HG03097 (cell line): ENCODE results near the gene IFT88.
"Not testable (repeated sequence)": the region's sequence is repeated elsewhere in the genome, so short reads cannot be mapped to it uniquely, and the experiment has no call there.

ENCODE experiments used
- ATAC-seq: cut with Tn5 transposase; IDR thresholded peaks from one replicate; pipeline ENCODE4 v1.9.1; 2021; ENCODE audit not compliant: unreplicated experiment, low FRiP score

Gene IFT88

DNA sequence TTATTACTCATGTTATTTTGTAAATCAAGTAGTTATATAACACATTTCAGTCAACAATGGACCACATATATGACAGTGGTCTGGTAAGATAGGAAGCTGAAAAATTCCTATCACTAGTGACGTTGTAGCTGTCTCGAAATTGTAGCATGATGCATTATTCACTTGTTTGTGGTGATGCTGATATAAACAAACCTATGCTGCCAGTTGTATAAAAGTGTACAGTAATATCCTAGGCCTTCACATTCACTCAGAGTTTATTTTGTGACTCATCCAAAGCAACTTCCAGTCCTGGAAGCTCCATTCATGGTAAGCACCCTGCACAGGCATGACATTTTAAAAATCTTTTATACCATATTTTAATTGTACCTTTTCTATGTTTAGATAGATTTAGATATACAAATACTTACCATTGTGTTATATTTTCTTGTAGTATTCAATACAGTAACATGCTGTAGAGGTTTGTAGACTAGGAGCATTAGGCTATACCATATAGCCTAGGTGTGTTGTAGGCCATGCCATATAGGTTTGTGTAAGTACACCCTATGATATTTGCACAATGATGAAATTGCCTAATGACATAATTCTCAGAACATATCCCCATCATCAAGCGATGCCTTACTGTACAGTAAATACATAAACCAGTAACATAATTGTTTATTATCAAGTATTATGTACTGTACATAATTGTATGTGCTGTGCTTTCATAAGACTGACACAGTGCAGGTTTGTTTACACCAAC lies 49.3 kb downstream of the IFT88 start:
- ATAC-seq: no peak

DNA sequence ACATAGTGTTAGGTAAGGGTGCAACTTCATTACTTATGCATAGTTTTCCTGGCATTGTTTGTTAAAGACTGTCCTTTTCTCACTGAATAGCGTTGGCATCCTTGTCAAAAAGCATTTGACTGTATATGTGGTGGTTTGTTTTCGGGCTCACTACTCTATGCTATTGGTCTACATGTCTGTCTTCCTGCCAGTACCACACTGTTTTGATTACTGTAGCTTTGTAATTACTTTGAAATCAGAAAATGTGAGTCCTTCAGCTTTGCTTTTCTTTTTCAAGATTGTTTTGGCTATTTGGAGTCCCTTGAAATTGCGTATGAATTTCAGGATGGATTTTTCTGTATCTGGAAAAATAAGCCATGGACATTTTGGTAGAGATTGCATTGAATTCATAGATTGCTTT lies 56.0 kb downstream of the IFT88 start:
- no peak for ATAC-seq

DNA sequence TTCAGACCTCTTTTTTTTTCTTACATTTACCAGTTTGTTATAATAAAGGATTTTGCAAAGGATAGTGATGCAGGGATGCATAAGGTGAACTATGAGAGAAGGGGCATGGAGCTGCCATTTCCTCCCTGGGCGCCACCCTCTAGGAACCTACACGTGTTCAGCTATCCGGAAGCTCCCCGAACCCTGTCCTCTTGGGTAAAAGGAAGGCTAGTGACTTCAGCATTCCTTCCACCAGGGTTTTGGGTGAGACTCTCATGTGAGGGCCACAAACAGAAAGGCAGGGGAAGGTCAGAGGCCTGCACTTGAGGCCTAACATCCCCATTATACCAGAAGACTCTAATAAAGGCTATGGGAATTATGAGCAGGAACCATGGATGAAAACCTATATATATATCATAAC lies 57.3 kb downstream of the IFT88 start:
- no peak for ATAC-seq

DNA sequence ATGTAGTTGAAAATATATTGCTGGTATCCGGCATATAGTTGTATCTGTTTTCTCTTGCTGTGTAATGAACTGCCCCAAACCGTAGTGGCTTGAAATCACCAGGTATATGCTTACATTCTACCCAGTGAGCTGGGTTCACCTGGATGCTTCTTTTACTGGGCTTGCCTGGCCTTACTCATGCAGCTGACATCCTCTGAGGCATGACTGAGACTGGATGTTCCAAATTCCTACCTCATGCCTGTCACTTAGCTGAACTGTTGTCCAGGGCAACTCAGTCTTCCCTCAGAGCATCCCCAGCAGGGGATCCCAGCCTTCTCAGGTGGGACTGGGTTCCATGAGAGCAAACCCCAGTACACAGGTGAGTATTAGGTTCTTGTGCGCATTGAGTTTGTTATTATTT lies 66.8 kb downstream of the IFT88 start:
- ATAC-seq: no peak

DNA sequence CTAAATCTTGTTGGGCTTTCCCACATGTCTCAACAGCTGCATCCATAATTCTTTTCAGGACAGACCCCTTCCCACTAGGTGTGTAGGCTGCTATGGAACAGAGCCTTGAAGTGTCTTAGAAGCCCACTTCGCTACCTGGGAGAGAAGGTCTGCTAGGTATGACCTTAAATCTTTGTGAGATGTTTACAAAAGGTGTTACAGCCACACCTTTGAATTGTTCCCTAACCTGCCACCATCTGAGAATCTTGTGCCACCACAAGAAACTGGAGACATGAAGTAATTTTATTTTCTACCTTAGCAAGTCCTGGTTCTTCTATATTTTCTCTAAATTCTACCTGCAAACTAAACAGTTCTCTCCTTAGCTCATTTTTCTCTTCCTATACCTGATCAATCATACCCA lies 69.1 kb downstream of the IFT88 start:
- no peak for ATAC-seq

DNA sequence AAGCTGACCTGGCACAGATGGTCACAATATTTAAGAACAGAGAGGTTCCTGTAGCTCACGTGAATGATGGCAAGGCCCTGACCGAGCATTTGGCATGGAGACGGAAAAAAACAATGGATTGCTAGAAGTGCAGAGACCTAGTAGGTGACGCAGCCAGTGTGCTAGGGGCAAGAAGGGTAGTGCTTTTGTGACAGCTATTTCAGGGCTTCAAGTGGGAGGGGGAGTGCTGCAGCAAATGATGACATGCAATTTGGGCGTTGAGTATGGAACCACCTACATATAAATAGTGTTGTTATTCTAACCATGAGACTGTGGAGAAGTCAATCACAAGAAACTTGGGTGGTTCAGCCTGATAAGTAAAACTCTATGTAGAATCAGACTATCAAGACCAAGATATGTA lies 70.9 kb downstream of the IFT88 start:
- ATAC-seq: no peak

DNA sequence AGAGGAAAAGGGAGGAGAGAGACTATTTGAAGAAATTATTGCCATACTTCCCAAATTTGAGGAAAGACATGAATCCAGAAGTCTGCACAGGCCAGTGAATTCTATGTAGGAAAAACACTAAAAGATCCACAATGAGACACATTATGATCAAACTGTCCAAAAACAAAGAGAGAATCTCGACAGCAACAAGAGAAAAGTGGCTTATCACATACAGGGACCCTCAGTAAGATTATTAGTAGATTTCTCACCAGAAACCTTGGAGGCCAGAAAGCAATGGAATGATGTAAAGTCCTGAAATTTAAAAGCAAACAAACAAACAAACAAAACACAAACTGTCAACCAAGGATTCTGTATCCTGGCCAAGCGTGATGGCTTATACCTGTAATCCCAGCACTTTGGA lies 80.8 kb downstream of the IFT88 start:
- no peak for ATAC-seq

DNA sequence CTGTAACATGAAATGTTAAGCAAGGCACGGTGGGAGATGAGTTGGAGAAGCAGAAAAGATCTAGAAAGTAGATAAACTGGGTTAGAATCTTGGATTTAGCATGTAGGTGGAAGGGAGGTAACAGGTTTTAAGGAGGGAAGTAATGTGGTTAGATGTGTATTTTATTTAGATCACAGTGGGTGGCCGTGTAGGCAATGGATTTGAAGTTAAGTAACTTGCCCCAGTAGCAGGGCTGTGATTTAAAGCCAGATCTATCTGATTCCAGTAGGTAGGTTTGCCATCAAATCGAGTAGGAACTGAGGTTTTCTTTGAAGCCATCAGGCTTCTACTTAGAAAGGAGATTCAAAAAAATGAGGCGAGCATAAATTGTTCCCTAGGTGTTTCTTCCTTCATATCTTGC lies 86.0 kb downstream of the IFT88 start:
- no peak for ATAC-seq

DNA sequence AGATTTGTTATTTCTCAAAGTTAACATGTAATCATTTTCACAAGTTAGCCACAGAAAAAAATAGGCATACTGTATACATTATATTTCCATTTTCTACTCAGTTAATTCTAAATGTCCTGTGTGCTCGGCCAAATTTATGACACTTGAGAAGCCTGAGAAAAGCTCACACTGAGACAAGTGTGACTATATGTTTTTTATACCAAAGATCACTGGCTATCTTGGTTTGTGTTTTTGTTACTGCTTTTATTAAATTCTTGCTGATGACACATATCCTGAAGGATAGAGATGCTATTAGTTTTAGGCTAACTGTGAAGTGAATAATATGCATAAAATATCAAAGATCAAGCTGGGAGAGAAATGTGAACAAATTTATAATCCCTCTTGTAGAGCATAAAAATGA lies 87.2 kb downstream of the IFT88 start:
- ATAC-seq: no peak

DNA sequence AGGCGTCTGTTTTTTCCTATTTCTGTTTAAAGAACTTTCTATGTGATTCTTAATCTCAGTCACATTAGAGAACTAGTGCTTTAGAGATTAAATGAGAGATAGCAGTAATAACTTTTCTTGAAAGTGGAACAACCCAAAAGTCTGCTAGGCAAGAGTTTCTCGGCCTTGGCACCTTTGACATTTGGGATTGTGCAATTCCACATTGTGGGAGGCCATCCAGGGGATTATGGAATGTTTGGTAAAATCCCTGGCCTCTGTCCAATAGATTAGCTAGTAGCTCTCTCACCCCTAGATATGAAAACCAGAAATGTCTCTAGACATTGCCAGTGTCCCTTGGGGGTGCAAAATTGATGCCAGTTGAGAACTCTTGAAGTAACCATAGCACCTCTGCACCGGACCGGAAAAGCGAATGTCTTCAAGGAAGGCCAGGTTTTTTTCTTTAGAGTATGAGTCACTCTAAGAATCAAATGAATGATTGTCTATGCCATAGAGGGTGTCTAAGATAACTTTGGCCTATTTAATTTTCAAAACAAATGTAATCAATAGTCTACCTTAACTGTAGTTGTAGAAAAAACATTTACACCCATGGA lies 91.6 kb downstream of the IFT88 start:
- no peak for ATAC-seq

DNA sequence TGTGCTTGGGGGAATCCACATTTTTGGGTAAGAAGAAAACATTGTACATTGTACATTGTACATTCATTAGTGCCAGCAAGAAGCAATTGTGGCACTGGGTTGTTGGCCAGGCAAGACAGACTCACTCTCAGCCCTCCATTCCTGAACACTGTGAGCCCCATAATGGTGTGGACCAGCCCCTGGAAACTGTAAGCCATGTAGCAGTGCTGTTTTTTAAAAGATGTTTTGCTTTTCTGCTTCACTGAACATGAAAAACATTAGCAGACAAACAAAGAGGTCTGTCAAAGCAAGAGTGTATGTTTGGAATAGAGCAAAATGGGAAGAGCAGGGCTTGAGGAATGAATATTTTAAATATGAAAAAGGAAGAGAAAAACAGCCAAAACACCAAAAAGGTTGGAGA lies 97.4 kb downstream of the IFT88 start:
- no peak for ATAC-seq

DNA sequence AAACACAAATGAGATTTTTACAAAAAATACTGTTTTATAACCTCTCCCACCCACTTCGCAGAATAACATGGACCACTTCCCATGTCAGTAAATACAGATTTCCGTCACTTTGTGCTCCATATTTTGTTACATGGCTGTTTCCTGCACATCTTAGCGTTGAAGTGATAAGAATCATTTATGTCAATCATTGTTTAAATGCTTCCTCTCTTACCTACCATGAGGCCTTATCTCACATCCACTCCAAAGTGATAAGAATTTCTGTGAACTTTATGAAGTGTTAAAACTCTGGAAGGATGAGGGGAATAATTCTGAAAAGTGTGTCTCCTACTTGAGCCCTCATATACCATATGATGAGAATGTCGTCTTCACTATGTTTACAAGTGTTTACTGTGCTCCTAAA lies 100.0 kb downstream of the IFT88 start:
- ATAC-seq: no peak

DNA sequence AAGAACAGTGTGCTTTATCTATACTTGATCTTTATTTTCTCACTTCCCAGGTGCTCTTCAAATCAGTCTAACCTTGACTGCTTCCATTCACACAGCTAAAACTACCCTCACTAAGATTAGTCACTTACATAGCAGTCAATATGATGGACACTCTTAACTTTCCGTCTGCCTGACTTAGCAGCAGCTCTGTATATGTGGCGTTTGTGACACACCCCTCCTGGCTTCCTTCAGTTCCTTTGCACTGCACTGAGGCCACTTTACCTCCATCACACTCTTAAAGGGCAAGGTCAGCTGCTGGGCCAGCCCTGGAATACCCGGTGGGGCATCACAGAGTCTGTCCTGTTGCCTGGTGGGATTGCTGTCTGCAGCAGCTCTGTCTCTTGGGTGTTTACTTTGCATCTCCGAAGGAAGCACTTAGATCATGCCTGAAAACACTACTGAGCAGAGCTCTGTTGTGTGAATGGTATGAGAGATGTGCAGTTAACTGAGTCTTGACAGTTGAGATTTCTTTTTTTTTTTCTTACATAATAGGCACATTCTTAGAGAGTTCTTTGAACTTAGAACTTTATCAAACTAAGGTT lies 101.0 kb downstream of the IFT88 start:
- no peak for ATAC-seq

DNA sequence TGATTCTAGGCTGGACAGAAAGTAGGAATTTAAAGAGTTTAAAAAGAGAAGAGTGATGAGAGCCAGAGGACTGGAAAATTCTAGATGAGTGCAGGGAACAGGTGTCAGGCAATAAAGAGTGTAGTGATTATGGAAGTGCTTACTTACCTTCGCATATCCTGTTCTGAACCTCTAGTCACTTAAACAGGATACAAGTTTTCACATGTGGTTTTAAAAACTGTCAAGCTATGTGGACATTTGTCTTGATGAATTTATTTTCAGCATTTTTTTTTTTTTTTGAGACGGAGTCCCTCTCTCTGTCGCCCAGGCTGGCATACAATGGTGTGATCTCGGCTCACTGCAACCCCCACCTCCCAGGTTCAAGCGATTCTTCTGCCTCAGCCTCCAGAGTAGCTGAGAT lies 102.2 kb downstream of the IFT88 start:
- no peak for ATAC-seq

DNA sequence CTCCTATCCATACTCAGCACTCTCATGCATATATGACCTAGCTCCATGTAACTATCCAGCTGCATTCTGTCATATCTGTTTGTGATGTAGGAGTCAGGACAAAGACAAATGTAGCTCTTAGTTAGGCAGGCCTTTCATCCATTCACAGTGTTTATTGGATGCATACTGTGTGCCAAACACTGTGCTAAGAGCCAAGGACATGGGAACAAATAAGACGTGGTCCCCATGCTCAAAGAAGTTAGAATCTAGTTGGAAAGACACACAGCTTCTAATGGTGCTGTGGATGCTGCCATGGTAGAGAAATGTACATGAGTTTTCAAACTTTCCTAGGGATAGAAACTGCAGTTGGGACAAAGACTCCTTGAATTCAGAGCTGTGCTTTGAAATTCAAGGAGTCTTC lies 104.8 kb downstream of the IFT88 start:
- no peak for ATAC-seq

DNA sequence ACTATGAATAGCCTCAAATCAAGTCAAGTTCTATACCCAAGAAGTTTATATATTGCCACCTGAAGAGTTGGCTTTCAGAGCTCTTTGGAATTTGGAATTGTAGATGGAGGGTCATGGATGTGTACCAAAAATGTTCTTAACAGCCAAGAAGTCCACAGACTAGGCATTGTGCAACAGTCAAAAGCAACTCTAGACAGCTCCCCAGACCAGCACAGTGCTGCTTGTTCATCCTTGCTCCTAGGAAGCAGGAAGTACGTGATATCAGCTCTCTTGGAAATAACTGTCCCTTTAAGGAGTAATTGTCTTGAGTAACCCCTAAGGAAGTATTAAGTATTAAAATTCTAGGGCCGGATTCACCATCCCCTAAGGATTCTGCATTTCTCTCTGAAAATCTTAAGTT lies 105.8 kb downstream of the IFT88 start:
- ATAC-seq: no peak

DNA sequence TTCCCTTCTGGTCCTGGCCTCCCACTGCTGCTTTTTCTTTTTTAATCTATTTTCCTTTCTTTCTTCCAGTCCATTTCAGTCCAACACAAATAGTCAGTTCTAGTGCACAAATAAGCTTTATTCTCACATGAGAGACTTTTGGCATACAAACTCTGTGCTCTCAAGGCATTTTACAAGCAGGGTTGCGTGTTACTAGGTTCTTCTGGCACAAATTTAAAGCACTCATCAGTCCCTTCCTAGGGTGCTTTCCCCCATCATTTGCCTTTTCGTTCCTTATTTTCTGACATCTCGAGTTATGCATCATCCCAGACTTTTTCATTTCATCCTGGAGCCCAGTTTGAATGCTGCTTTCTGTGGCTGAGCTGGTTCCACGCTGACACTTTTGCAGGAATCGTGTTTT lies 106.8 kb downstream of the IFT88 start:
- ATAC-seq: no peak

DNA sequence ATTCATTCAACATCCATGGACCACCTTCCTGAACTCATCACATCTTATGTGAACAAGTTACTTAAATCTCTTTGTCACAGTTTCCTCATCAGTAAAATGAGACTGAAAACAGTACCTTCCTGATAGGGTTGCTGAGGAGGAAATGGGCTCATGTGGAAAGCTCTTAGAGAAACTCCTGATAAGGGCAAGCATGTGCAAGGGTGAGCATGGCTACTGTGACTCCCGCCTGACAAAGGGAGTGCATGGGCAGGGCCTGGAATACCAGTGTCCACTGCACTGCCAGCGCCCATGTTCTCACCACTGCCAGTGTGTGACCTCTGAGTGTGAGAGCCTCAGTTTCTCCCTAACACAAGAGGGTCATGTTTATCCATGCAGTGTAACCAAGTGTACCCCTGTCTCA lies 109.3 kb downstream of the IFT88 start:
- ATAC-seq: no peak

DNA sequence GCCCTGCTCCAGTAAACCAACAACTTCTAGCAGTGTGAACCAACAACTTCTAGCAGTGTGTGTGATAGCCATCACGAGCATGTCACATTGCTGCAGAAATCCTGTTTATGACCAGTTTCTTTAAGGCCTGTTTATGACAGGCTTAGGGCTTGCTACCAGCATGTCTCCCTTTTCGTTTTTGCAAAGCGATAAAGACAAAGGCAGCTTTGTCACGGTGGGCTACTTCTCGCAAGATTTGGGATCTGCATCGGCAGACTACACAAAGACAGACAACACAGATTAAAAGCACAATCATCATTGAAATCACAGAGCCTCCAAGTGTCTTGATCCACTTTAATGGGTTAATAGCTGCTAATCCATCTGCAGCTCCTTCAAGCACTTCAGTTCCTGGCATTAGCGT lies 111.6 kb downstream of the IFT88 start:
- ATAC-seq: not testable (repeated sequence)

DNA sequence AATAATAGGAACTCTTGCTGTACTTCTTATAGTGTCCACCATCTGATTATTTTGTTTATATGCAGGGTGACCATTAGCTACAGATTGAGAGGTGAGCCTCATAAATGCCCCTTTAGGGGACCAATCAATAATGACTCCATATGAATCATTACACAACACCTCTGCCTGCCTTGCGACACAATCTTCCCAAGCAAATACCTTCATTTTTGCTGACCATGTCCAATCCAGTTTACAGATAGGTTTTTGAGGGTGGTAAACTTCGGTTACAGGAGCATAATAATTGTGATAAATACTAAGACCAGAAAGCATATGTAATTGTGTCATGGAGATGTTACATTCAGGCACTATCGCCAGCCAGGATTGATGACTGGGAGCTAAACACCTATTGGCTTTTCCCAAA lies 112.9 kb downstream of the IFT88 start:
- no peak for ATAC-seq

DNA sequence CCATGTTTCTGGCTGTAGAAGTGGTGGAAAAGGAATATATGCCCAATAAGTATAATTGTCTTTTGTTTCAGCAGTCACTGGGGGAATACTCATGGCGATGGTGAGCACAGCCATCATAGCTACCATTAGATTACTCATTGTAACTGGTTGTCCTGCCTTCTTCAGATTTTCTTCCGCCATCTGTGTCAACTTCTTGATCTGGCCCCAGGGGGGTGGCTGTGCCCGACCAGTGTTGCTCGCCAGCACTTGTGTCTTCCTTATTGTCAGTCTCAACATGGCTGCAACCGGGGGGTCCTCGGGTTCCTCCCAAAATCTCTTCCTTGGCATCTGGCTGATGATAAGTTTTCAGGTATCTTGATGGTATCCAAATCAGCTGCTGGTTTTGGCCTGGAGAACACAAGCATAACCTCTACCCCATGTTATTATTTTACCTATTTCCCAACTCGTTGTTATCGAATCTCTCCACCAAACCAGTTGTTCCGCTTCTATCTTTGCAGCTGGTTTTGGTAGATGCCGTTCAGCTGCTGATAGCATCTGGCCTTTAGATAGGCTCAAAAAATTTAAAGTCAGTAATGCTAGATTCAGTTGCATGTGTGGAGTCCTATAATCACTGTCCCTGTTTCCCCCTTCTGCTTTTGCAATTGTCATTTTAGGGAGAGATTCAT lies 113.6 kb downstream of the IFT88 start:
- ATAC-seq: no peak

DNA sequence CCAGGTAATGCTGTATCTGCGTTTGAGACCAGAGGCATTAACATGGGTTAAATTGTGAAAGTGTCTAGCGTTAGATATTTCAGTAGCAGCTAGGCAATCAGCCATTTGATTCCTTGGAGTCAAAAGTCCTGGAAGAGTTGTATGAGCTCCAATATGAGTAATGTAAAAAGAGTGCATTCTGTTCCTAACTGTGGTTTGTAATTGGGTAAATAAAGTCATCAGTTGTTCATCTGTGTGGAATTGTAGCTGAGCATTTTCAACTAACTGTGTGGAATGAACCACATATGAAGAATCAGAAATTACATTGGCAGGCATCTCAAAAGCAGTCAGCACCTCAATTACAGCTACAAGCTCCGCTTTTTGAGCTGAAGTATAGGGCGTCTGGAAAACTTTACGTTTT lies 114.5 kb downstream of the IFT88 start:
- ATAC-seq: not testable (repeated sequence)
